ENCODE data around the gene CCDC17.

The CCDC17 gene

GRCh38 chr1:45612941-45613579 is 10.8 kb downstream of the CCDC17 start:
- Histone ChIP-seq H3K36me3 (ENCODE audit: insufficient read depth, low read length) (peaks cover 97% of the 10 kb centered on the region), H3K27me3 (ENCODE audit: insufficient read depth, low read length, poor library complexity) (no peaks in the 10 kb centered on the region), H3K79me2 (ENCODE audit: insufficient read depth, low read length) (peaks cover 34% of the 10 kb centered on the region), H4K20me1 (ENCODE audit: insufficient read depth, low read length) (peaks cover 41% of the 10 kb centered on the region; the same call in 1 of the 2 replicates), H3K4me3 (ENCODE audit: low read depth in 1 of 2, low read length in 2 of 2) (no peak overlapping the region), H3K27ac (ENCODE audit: low read length) (no peak overlapping the region), H3K4me1 (ENCODE audit: insufficient read depth, low read length) (no peaks in the 10 kb centered on the region), H3K4me2 (ENCODE audit: insufficient read depth, low read length) (no peak overlapping the region), H2AFZ (ENCODE audit: low read depth, low read length) (no peak overlapping the region), H3K9ac (ENCODE audit: low read depth, low read length) (no peak overlapping the region), H3K9me3 (ENCODE audit: insufficient read depth, low read length, severe bottlenecking) (no peaks in the 10 kb centered on the region)
- DNase-seq = no peak
- ATAC-seq (ENCODE audit: insufficient read depth, low read depth) = no peak
- TF ChIP-seq EZH2 (IDR thresholded peaks at IDR 0.05; ENCODE audit: borderline replicate concordance, low read depth, low read length, severe bottlenecking) (no peak), CTCF (IDR thresholded peaks at IDR 0.05; ENCODE audit: borderline replicate concordance, extremely low read depth, low read length, poor library complexity, severe bottlenecking) (no peak)

GRCh38 chr1:45610589-45611226 is 13.1 kb downstream of the CCDC17 start:
- Histone ChIP-seq H4K20me1 (ENCODE audit: insufficient read depth, low read length) (peaks cover 43% of the 10 kb centered on the region; the same call in 1 of the 2 replicates), H3K36me3 (ENCODE audit: insufficient read depth, low read length) (peaks cover 97% of the 10 kb centered on the region), H3K79me2 (ENCODE audit: insufficient read depth, low read length) (peaks cover 56% of the 10 kb centered on the region), H3K4me3 (ENCODE audit: low read depth in 1 of 2, low read length in 2 of 2) (no peak overlapping the region), H3K9ac (ENCODE audit: low read depth, low read length) (no peak overlapping the region), H3K9me3 (ENCODE audit: insufficient read depth, low read length, severe bottlenecking) (no peaks in the 10 kb centered on the region), H3K4me1 (ENCODE audit: insufficient read depth, low read length) (no peaks in the 10 kb centered on the region), H3K27me3 (ENCODE audit: insufficient read depth, low read length, poor library complexity) (no peaks in the 10 kb centered on the region), H3K27ac (ENCODE audit: low read length) (no peak overlapping the region), H2AFZ (ENCODE audit: low read depth, low read length) (no peak overlapping the region), H3K4me2 (ENCODE audit: insufficient read depth, low read length) (no peak overlapping the region)
- no peak for ATAC-seq (ENCODE audit: insufficient read depth, low read depth)
- no peak for DNase-seq
- TF ChIP-seq EZH2 (IDR thresholded peaks at IDR 0.05; ENCODE audit: borderline replicate concordance, low read depth, low read length, severe bottlenecking) (no peak), CTCF (IDR thresholded peaks at IDR 0.05; ENCODE audit: borderline replicate concordance, extremely low read depth, low read length, poor library complexity, severe bottlenecking) (no peak)

GRCh38 chr1:45608175-45609156 is 15.4 kb downstream of the CCDC17 start:
- no peak overlapping the region for H2AFZ ChIP-seq (ENCODE audit: low read depth, low read length)
- TF ChIP-seq CTCF (IDR thresholded peaks at IDR 0.05; ENCODE audit: borderline replicate concordance, extremely low read depth, low read length, poor library complexity, severe bottlenecking) = no peak
- no peaks in the 10 kb centered on the region for H3K9me3 ChIP-seq (ENCODE audit: insufficient read depth, low read length, severe bottlenecking)
- no peak overlapping the region for H3K4me3 ChIP-seq (ENCODE audit: low read depth in 1 of 2, low read length in 2 of 2)
- H3K4me1 ChIP-seq (ENCODE audit: insufficient read depth, low read length) = no peaks in the 10 kb centered on the region
- no peak overlapping the region for H3K9ac ChIP-seq (ENCODE audit: low read depth, low read length)
- H4K20me1 ChIP-seq (ENCODE audit: insufficient read depth, low read length) = peaks cover 48% of the 10 kb centered on the region; the same call in 1 of the 2 replicates
- H3K27ac ChIP-seq (ENCODE audit: low read length) = no peak overlapping the region
- peaks cover 76% of the 10 kb centered on the region for H3K79me2 ChIP-seq (ENCODE audit: insufficient read depth, low read length)
- no peaks in the 10 kb centered on the region for H3K27me3 ChIP-seq (ENCODE audit: insufficient read depth, low read length, poor library complexity)
- H3K4me2 ChIP-seq (ENCODE audit: insufficient read depth, low read length) = no peak overlapping the region
- no peak for ATAC-seq (ENCODE audit: insufficient read depth, low read depth)
- H3K36me3 ChIP-seq (ENCODE audit: insufficient read depth, low read length) = peaks cover 95% of the 10 kb centered on the region
- DNase-seq = no peak

Data from DND-41 (cell line).